GM18505 (cell line): ENCODE measurements around the gene SPAG6.
"Not testable (repeated sequence)": the region's sequence is repeated elsewhere in the genome, so short reads cannot be mapped to it uniquely, and the experiment has no call there.

ENCODE experiments used
- ATAC-seq: cut with Tn5 transposase; IDR thresholded peaks from one replicate; pipeline ENCODE4 v1.9.1; 2021; ENCODE audit not compliant: unreplicated experiment
- POLR2A ChIP-seq: IDR thresholded peaks from 4 replicates; pipeline ENCODE4 v1.6.1; 2011; ENCODE audit warnings: borderline replicate concordance; ENCODE audit not compliant: insufficient read depth, insufficient read length; ENCODE audit errors: extremely low read depth

The SPAG6 gene

DNA sequence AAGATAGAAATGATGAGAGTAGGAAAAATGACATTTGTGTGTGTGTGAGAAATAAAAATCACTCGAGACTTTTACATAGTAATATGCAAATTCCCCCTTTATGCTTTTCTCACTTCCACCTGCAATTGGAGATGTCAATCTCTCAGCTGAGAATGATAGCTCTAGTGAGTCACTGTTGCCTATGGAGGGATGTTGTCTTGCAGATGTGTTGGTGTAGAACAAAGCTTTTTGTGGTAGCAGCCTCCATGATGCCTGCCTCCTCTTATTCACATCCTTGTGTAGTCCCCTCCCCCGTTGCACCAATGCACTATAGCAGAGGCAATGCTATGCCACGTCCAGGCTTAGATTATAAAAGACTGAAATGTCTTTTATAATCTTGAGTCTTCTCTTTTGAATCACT, 33.8 kb downstream of the SPAG6 start:
- TF ChIP-seq POLR2A: no peak
- ATAC-seq: no peak

DNA sequence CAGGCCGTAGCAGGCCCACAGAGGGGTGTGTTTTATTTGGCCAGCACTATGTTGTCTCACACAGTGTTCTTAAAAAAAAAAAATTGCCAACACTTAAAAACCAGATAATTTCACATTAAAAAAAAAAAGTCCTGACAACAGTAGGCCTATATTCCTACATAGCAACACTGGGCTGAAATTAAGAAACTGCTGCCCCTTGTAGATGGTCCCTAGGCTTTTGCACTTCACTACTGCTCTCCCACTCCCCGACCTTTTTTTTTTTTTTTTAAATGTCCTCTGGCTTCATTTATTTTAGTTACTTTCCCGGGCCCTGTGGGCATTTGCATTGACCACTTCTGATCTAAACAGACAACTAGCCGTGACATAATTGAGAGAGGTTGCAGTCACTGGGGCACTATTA, 36.0 kb downstream of the SPAG6 start:
- ATAC-seq: no peak
- no peak for TF ChIP-seq POLR2A

GRCh38 chr10:22386503-22386902, 41.2 kb downstream of the SPAG6 start:
- no peak for ATAC-seq
- TF ChIP-seq POLR2A: no peak

GRCh38 chr10:22389856-22390589, 44.7 kb downstream of the SPAG6 start:
- no peak for TF ChIP-seq POLR2A
- ATAC-seq: no peak

GRCh38 chr10:22391600-22391999, 46.3 kb downstream of the SPAG6 start:
- ATAC-seq: no peak
- TF ChIP-seq POLR2A: no peak

DNA sequence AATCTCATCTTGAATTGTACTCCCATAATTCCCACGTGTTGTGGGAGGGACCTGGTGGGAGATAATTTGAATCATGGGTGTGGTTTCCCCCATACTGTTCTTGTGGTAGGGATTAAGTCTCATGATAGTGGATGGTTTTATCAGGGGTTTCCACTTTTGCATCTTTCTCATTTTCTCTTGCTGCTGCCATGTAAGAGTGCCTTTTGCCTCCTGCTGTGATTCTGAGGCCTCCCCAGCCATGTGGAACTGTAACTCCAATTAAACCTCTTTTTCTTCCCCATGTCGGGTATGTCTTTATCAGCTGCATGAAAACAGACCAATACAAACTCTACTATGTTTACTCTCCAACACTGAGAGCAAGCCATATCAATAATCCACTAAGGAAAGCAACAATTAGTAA, 50.9 kb downstream of the SPAG6 start:
- not testable (repeated sequence) for ATAC-seq

GRCh38 chr10:22406916-22407315, 61.6 kb downstream of the SPAG6 start:
- ATAC-seq: not testable (repeated sequence)

- no peak for TF ChIP-seq POLR2A
- no peak for ATAC-seq
These were observed 65.1 kb downstream of the SPAG6 start for GRCh38 chr10:22410394-22410793.

DNA sequence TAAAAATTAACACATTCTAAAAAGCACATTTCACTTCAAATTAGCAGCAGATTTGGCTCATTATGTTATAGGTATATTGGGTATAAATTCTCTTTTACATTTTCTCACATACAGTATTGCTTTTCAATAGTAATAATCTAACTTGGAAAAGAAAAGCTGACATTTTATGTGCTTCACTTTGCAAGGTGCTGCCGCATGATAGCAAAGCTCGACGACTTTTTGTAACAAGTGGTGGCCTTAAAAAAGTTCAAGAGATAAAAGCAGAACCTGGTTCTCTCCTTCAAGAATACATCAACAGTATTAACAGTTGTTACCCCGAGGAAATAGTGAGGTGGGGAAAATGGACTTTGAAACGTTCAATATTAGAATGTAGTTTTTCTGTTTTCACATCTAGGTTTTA, 65.5 kb downstream of the SPAG6 start:
- TF ChIP-seq POLR2A: no peak
- ATAC-seq: no peak

DNA sequence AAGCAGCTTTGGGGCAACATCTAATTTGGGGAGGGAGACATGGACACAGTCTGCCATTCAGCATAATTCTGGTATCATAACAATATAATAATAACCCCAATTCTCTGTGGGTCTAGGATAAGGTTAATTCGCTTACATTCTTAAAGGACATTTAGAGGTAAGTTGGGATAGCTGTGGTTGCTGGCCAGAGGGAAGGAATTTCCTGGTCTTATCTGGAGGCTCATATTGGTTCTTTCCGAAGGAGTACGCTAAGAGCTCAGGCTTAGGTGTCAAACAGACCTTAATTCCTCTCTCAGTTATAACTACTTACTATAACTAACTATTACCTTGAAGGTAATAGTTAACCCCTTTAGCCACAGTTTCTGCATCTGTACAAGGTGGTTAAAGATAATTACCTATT, 68.8 kb downstream of the SPAG6 start:
- no peak for TF ChIP-seq POLR2A
- no peak for ATAC-seq

DNA sequence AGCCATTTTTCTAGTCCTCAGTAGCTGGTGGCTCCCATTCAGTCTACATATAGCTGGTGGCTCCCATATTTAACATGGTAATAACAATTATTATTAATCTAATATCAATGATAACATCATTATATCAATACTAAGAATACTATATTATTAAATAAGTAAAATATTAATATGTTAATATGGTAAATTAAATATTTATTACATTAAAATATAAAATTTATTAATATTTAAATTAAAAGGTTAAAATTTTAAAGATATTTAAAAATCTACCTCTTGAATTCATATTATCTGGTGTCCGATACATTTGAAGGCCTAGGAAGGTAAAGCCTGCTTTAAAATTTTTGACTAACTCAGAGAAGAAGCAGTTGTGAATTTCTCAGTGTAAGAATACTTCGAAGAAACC, 69.8 kb downstream of the SPAG6 start:
- no peak for ATAC-seq
- TF ChIP-seq POLR2A: no peak

DNA sequence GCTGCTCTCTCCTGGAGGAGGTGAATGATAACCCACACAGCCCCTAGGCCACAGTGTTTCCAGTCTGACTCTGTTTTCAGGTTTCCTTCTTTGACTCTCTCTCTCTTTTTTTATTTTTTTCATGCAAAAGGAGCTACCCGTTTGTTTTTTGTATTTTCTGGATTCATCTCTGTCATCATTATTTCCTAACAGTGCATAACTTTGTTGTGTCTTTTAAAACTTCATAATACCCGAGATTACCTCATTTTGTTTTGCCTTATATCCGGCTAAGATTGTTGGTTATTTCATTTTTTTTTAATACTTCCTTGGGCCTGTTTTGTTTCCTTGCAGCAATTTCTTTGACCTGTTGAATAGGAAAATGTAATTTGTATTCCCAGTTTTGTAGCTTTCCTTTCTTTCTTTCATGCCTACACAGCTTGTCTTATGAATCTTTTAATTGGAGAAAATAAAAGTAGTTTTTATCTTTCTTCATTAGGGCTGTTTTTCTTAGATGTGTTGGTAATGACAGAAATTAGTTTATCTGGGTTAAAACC, 72.5 kb downstream of the SPAG6 start:
- ATAC-seq: no peak
- TF ChIP-seq POLR2A: no peak

GRCh38 chr10:22420787-22421517, 75.7 kb downstream of the SPAG6 start:
- no peak for ATAC-seq
- TF ChIP-seq POLR2A: no peak

- no peak for TF ChIP-seq POLR2A
- no peak for ATAC-seq
These were observed 81.4 kb downstream of the SPAG6 start for GRCh38 chr10:22426653-22427052.

DNA sequence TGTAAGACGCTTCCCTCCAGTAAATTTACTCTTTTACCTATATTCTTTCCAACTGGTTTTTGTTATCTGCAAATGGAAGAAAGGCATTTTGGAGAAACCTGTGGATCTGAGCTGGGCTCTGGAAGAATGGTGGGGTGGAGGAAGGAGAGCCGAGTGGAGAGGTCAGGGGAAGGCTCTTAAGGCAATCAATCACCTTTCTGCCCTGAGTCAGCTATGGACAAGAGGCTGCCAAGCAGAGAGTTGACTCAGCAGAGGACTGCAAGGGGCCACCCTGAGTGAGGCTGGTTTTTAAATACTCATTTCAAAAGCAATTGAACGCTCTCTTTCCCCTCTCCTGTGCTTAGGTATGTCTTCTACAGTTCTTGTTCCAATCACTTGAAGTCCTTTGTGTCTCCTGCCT, 81.8 kb downstream of the SPAG6 start:
- ATAC-seq: no peak
- TF ChIP-seq POLR2A: no peak

DNA sequence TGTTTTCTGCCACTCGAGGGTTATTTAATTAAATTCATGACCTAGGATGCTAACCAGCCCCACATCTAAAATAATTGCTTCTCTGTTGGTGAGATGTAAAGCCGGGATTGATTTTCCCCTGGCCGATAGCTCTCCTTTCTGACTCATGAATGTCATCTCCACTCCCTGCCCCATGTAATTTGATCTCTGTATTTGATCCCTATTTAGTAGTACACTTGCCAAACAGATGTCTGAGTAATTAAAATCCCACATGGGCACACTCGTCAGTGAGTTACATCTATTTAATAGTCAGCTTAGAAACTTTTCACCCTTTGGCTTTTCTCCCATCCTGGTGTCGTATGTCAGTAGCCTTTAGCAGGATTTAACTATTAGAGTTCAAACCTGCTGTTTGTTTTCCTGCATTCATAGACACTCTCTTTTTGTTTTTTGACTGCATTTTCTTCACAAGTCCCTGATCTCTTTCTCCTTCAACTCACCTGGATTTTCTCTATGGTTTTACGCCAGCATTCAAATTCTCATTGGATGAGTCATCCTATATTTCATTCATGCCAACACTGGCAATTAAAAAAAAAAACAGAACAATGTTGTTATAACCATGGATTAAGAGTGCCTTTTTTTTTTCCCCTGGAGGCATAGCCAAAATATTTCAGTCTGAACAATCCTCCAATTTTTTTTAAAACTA, 82.7 kb downstream of the SPAG6 start:
- no peak for TF ChIP-seq POLR2A
- ATAC-seq: no peak
